Esophagus muscularis mucosa (tissue), 4 donors: Measurements from ENCODE around the gene CAMTA1. TPM values are rescaled to one million over a fixed set of nuclear protein-coding genes. Genes with fewer than 3 reads are reported as not detected.

Experiments used
- DNase-seq: peaks from one replicate; pipeline ENCODE4 v3.0.0-alpha.2; 2017; ENCODE audit errors: extremely low spot score
- H3K27ac ChIP-seq, 4 donors: fragments of 200-600 bp; sonication (generic); replicated peaks in 1 of 4; 1 replicate in 3 of 4; 2 replicates in 1 of 4; pipeline ENCODE4 v1.5.1; 2016 to 2019; ENCODE audit warnings: mild to moderate bottlenecking in 1 of 4
- H3K27me3 ChIP-seq, 4 donors: fragments of 200-600 bp; sonication (generic); one replicate each; pipeline versions ENCODE4 v1.5.1 to v1.6.0; 2016 to 2019
- H3K36me3 ChIP-seq, 4 donors: fragments of 200-600 bp; sonication (generic); one replicate each; pipeline ENCODE4 v1.5.1; 2016 to 2019
- H3K4me1 ChIP-seq, 4 donors: fragments of 200-600 bp; sonication (generic); one replicate each; pipeline ENCODE4 v1.5.1; 2016 to 2019
- H3K4me3 ChIP-seq, 4 donors: fragments of 200-600 bp; sonication (generic); 1 replicate in 2 of 4; 2 replicates in 2 of 4; pipeline ENCODE4 v1.5.1; 2016 to 2019; ENCODE audit warnings: mild to moderate bottlenecking in 4 of 4, moderate library complexity in 1 of 4
- H3K9me3 ChIP-seq, 4 donors: fragments of 200-600 bp; sonication (generic); 1 replicate in 3 of 4; 2 replicates in 1 of 4; pipeline ENCODE4 v1.5.1; 2016 to 2019
- CTCF ChIP-seq, 3 experiments: fragments of 200-600 bp in 2 of 3; fragments of 450-650 bp in 1 of 3; sonication (generic) in 2 of 3; IDR thresholded peaks; one replicate each; pipeline ENCODE4 v1.5.1; 2017 to 2019; ENCODE audit warnings: antibody characterized with exemption in 3 of 3, mild to moderate bottlenecking in 2 of 3, moderate library complexity in 1 of 3
- EP300 ChIP-seq: sonication (generic); formaldehyde crosslinking; IDR thresholded peaks from one replicate; pipeline ENCODE4 v1.6.1; 2017; ENCODE audit warnings: antibody characterized with exemption
- POLR2A ChIP-seq: fragments of 450-650 bp; IDR thresholded peaks from one replicate; pipeline ENCODE4 v1.6.1; 2017; ENCODE audit warnings: antibody characterized with exemption, moderate library complexity, mild to moderate bottlenecking, low read depth
- POLR2AphosphoS5 ChIP-seq, 2 donors: sonication (generic); formaldehyde crosslinking; IDR thresholded peaks; one replicate each; pipeline ENCODE4 v1.6.1; 2017; ENCODE audit warnings: antibody characterized with exemption in 2 of 2
- WGBS: methylation state at CpG from one replicate; pipeline ENCODE4 v1.1.5; 2018; 5-methylcytosine and 5-hydroxymethylcytosine counted together
- intact Hi-C: fragments of 100-400 bp; cut with DNase I; formaldehyde crosslinking; loops from one replicate; pipeline ENCODE4 v1.15.1; 2023
- total RNA-seq, 4 donors: library from RNA; depleted of rRNA; stranded (reverse); fragments of >200 nt; gene quantifications; one replicate each; pipeline versions ENCODE4 v1.1.0 to v1.2.1, GENCODE V29; 2016

CAMTA1 gene
- total RNA-seq, 4 donors from 2014 or later = 109 to 226 (median 139) TPM

- no peaks in the 10 kb centered on the region for H3K4me1 ChIP-seq
- H3K27me3 ChIP-seq = no peaks in the 10 kb centered on the region
- no peak overlapping the region for H3K27ac ChIP-seq
- no peak overlapping the region for H3K4me3 ChIP-seq
- intact Hi-C loops = no loop called here
- no peak for TF ChIP-seq CTCF (IDR thresholded peaks at IDR 0.05)
- no peak for TF ChIP-seq POLR2AphosphoS5 (IDR thresholded peaks at IDR 0.05)
- no peak for TF ChIP-seq EP300
- no peak for TF ChIP-seq POLR2A
- 96% methylated on average over 13 of the region's 14 CpGs for WGBS
- no peaks in the 10 kb centered on the region for H3K9me3 ChIP-seq
- DNase-seq = no peak
- no peaks in the 10 kb centered on the region for H3K36me3 ChIP-seq
These were observed 807.0 kb downstream of the CAMTA1 start for GRCh38 chr1:7592120-7592798.

GRCh38 chr1:7594002-7594713, 808.9 kb downstream of the CAMTA1 start:
- TF ChIP-seq POLR2AphosphoS5 (IDR thresholded peaks at IDR 0.05) (no peak), POLR2A (no peak), CTCF (IDR thresholded peaks at IDR 0.05) (no peak), EP300 (no peak)
- Histone ChIP-seq H3K36me3 (no peaks in the 10 kb centered on the region), H3K27ac (no peak overlapping the region), H3K9me3 (peaks cover 0 to 3% (median 0%) of the 10 kb centered on the region in 4 donors), H3K4me3 (no peak overlapping the region), H3K27me3 (no peaks in the 10 kb centered on the region), H3K4me1 (no peaks in the 10 kb centered on the region)
- DNase-seq = no peak
- WGBS = 60% methylated on average over 5 of the region's 5 CpGs
- intact Hi-C loops = no loop called here

- no peaks in the 10 kb centered on the region for H3K4me1 ChIP-seq
- no peak for DNase-seq
- no peak for TF ChIP-seq POLR2A
- TF ChIP-seq CTCF (IDR thresholded peaks at IDR 0.05) = no peak
- TF ChIP-seq POLR2AphosphoS5 (IDR thresholded peaks at IDR 0.05) = no peak
- no peak for TF ChIP-seq EP300
- H3K36me3 ChIP-seq = no peaks in the 10 kb centered on the region
- no peak overlapping the region for H3K27ac ChIP-seq
- H3K4me3 ChIP-seq = no peak overlapping the region
- intact Hi-C loops = no loop called here
- no peaks in the 10 kb centered on the region for H3K27me3 ChIP-seq
- 88% methylated on average over 13 of the region's 13 CpGs for WGBS
- peaks cover 0 to 4% (median 0%) of the 10 kb centered on the region in 4 donors for H3K9me3 ChIP-seq
These were observed 809.6 kb downstream of the CAMTA1 start for GRCh38 chr1:7594714-7595295.

DNA sequence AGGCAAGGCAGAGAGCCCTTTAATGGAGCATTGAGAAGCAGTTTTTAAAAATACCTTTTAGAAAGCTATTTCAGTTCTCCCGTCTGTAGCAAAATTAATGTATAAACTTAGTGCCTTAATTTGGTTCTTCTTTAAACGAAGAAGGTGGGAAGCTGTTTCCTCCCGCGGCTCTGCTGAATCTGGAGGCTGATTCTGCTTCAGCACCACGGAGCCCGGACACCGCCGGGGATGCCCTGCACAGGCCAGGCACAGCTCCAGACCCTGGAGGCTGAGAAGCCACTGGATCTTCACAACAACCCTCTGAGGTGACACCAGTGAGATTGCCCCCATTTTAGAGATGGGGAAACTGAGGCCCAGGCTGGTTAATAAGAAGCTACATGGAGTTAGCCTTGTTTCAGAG, 810.1 kb downstream of the CAMTA1 start:
- no peak overlapping the region for H3K4me3 ChIP-seq
- 61% methylated on average over 8 of the region's 8 CpGs for WGBS
- H3K36me3 ChIP-seq = no peaks in the 10 kb centered on the region
- TF ChIP-seq EP300 (no peak), POLR2A (no peak), POLR2AphosphoS5 (IDR thresholded peaks at IDR 0.05) (no peak), CTCF (IDR thresholded peaks at IDR 0.05) (no peak)
- intact Hi-C loops = no loop called here
- H3K4me1 ChIP-seq = no peaks in the 10 kb centered on the region
- no peak for DNase-seq
- H3K27ac ChIP-seq = no peak overlapping the region
- H3K9me3 ChIP-seq = peaks cover 0 to 4% (median 0%) of the 10 kb centered on the region in 4 donors
- H3K27me3 ChIP-seq = no peaks in the 10 kb centered on the region
